H9 (cell line): ENCODE data around the gene CATSPERZ. TPM values are rescaled to one million over a fixed set of nuclear protein-coding genes. Genes with fewer than 3 reads are reported as not detected.

Experiments used
- DNase-seq: peaks from one replicate; pipeline ENCODE4 v3.0.0-alpha.2; 2017
- H2AFZ ChIP-seq: one replicate; pipeline ENCODE4 v1.6.1; 2013; ENCODE audit warnings: mild to moderate bottlenecking, low read length, control low read depth, moderate library complexity
- H2AK5ac ChIP-seq: 2 replicates; pipeline ENCODE4 v1.6.1; 2013; ENCODE audit warnings: low read length, control low read depth, mixed read lengths; ENCODE audit not compliant: insufficient read length
- H2BK120ac ChIP-seq: one replicate; pipeline ENCODE4 v1.6.1; 2013; ENCODE audit warnings: low read depth, mild to moderate bottlenecking, low read length, control low read depth, inconsistent platforms; ENCODE audit not compliant: poor library complexity, severe bottlenecking
- H2BK12ac ChIP-seq: 2 replicates; pipeline ENCODE4 v1.6.1; 2013; ENCODE audit warnings: low read length, control low read depth, mixed read lengths, low read depth; ENCODE audit not compliant: insufficient read length
- H2BK15ac ChIP-seq: 2 replicates; pipeline ENCODE4 v1.6.1; 2013; ENCODE audit warnings: low read depth, low read length, control low read depth
- H2BK20ac ChIP-seq: one replicate; pipeline ENCODE4 v1.6.1; 2013; ENCODE audit warnings: low read depth, mild to moderate bottlenecking, low read length, control low read depth, inconsistent platforms; ENCODE audit not compliant: poor library complexity, severe bottlenecking
- H2BK5ac ChIP-seq: 2 replicates; pipeline ENCODE4 v1.6.1; 2013; ENCODE audit warnings: low read length, control low read depth, mixed read lengths; ENCODE audit not compliant: insufficient read length
- H3K14ac ChIP-seq: 2 replicates; pipeline ENCODE4 v1.6.1; 2013; ENCODE audit warnings: low read length, control low read depth; ENCODE audit not compliant: insufficient read depth
- H3K18ac ChIP-seq: 2 replicates; pipeline ENCODE4 v1.6.1; 2013; ENCODE audit warnings: low read depth, mild to moderate bottlenecking, mixed read lengths, low read length, control low read depth; ENCODE audit not compliant: insufficient read length
- H3K23ac ChIP-seq: 2 replicates; pipeline ENCODE4 v1.6.1; 2013; ENCODE audit warnings: low read length, control low read depth, mixed read lengths, low read depth; ENCODE audit not compliant: insufficient read length
- H3K23me2 ChIP-seq: 2 replicates; pipeline ENCODE4 v1.6.1; 2013; ENCODE audit warnings: low read depth, mild to moderate bottlenecking, mixed read lengths, low read length, control low read depth; ENCODE audit not compliant: insufficient read length, poor library complexity, severe bottlenecking
- H3K27ac ChIP-seq: 2 replicates; pipeline ENCODE4 v1.5.1; 2013; ENCODE audit warnings: low read length, control low read depth, mixed read lengths, low read depth; ENCODE audit not compliant: insufficient read length
- H3K27me3 ChIP-seq: 2 replicates; pipeline ENCODE4 v1.6.1; 2013; ENCODE audit warnings: low read length, control low read depth, inconsistent platforms; ENCODE audit not compliant: insufficient read depth
- H3K4ac ChIP-seq: 2 replicates; pipeline ENCODE4 v1.6.1; 2013; ENCODE audit warnings: low read depth, mild to moderate bottlenecking, control low read depth, inconsistent platforms, low read length, moderate library complexity
- H3K4me1 ChIP-seq: 2 replicates; pipeline ENCODE4 v1.6.1; 2013; ENCODE audit warnings: low read length, control low read depth, inconsistent platforms; ENCODE audit not compliant: insufficient read depth
- H3K4me2 ChIP-seq: 2 replicates; pipeline ENCODE4 v1.6.1; 2013; ENCODE audit warnings: low read length, control low read depth, mixed read lengths; ENCODE audit not compliant: insufficient read length, insufficient read depth
- H3K56ac ChIP-seq: 2 replicates; pipeline ENCODE4 v1.6.1; 2013; ENCODE audit warnings: low read depth, mild to moderate bottlenecking, mixed read lengths, low read length, control low read depth; ENCODE audit not compliant: insufficient read length
- H3K79me1 ChIP-seq: 2 replicates; pipeline ENCODE4 v1.6.1; 2013; ENCODE audit warnings: low read depth, mild to moderate bottlenecking, moderate library complexity, low read length, control low read depth, inconsistent platforms; ENCODE audit not compliant: insufficient read depth, poor library complexity, severe bottlenecking
- H3K79me2 ChIP-seq: 2 replicates; pipeline ENCODE4 v1.6.1; 2013; ENCODE audit warnings: low read length, control low read depth, inconsistent platforms; ENCODE audit not compliant: insufficient read depth
- H3K9ac ChIP-seq: 2 replicates; pipeline ENCODE4 v1.6.1; 2013; ENCODE audit warnings: low read length, control low read depth, mixed read lengths; ENCODE audit not compliant: insufficient read length; ENCODE audit errors: extremely low read depth
- H3K9me3 ChIP-seq: one replicate; pipeline ENCODE4 v1.6.1; 2013; ENCODE audit warnings: low read depth, low read length, inconsistent platforms; ENCODE audit not compliant: control insufficient read depth
- H3T11ph ChIP-seq: one replicate; pipeline ENCODE4 v1.6.1; 2013; ENCODE audit warnings: mild to moderate bottlenecking, low read length, control low read depth, inconsistent platforms
- H4K20me1 ChIP-seq: one replicate; pipeline ENCODE4 v1.6.1; 2013; ENCODE audit not compliant: control insufficient read depth, insufficient read length, insufficient read depth
- H4K5ac ChIP-seq: 2 replicates; pipeline ENCODE4 v1.6.1; 2013; ENCODE audit warnings: low read depth, mild to moderate bottlenecking, mixed read lengths, low read length, control low read depth; ENCODE audit not compliant: insufficient read length
- H4K8ac ChIP-seq: replicated peaks from 2 replicates; pipeline ENCODE4 v1.6.1; 2013; ENCODE audit warnings: low read length, control low read depth, mixed read lengths, low read depth; ENCODE audit not compliant: insufficient read length
- H4K91ac ChIP-seq: 2 replicates; pipeline ENCODE4 v1.6.1; 2013; ENCODE audit warnings: low read depth, mild to moderate bottlenecking, moderate library complexity, mixed read lengths, low read length, control low read depth; ENCODE audit not compliant: insufficient read length
- H3K27ac Mint-ChIP-seq, 3 experiments: 2 replicates in 2 of 3; 3 replicates in 1 of 3; pipeline ENCODE4 v1.8.0; 2020 to 2021; ENCODE audit warnings: mixed read lengths in 3 of 3, mild to moderate bottlenecking in 1 of 3, moderate library complexity in 1 of 3
- H3K27me3 Mint-ChIP-seq: 2 replicates; pipeline ENCODE4 v1.8.0; 2021; ENCODE audit warnings: low read depth, mild to moderate bottlenecking, moderate library complexity, mixed read lengths
- H3K36me3 Mint-ChIP-seq, 3 experiments: 2 replicates in 2 of 3; 3 replicates in 1 of 3; pipeline ENCODE4 v1.8.0; 2020 to 2021; ENCODE audit warnings: low read depth in 3 of 3, mixed read lengths in 3 of 3; ENCODE audit not compliant: insufficient read depth in 1 of 3
- H3K4me1 Mint-ChIP-seq, 2 experiments: 2 replicates each; pipeline ENCODE4 v1.8.0; 2020; ENCODE audit warnings: mixed read lengths in 2 of 2
- H3K4me3 Mint-ChIP-seq, 2 experiments: 2 replicates in 1 of 2; 3 replicates in 1 of 2; pipeline ENCODE4 v1.8.0; 2020 to 2021; ENCODE audit warnings: mild to moderate bottlenecking in 2 of 2, mixed read lengths in 2 of 2, moderate library complexity in 1 of 2
- H3K9me3 Mint-ChIP-seq, 2 experiments: 2 replicates in 1 of 2; 3 replicates in 1 of 2; pipeline ENCODE4 v1.8.0; 2020; ENCODE audit warnings: mild to moderate bottlenecking in 2 of 2, mixed read lengths in 2 of 2, moderate library complexity in 1 of 2
- WGBS: extraction: QIAGEN DNeasy Blood & Tissue Kit; methylation state at CpG from one replicate; pipeline ENCODE4 v1.1.7; 2013; ENCODE audit warnings: missing lambda C conversion rate, low lambda C conversion rate, mixed read lengths; ENCODE audit not compliant: insufficient read length; ENCODE audit errors: extremely low coverage; 5-methylcytosine and 5-hydroxymethylcytosine counted together
- total RNA-seq: library from RNA; stranded (reverse); gene quantifications from 2 replicates; pipeline ENCODE4 v1.2.1, GENCODE V29; 2021
- TF ChIP-seq, protein P1 (sequence below): fragments of 200-600 bp; sonication (generic); conservative IDR thresholded peaks from 3 replicates; pipeline ENCODE4 v1.8.0; 2021; ENCODE audit warnings: antibody characterized with exemption, mild to moderate bottlenecking

Gene CATSPERZ
- total RNA-seq, 1 experiment from 2014 or later, result 0.92 TPM

DNA sequence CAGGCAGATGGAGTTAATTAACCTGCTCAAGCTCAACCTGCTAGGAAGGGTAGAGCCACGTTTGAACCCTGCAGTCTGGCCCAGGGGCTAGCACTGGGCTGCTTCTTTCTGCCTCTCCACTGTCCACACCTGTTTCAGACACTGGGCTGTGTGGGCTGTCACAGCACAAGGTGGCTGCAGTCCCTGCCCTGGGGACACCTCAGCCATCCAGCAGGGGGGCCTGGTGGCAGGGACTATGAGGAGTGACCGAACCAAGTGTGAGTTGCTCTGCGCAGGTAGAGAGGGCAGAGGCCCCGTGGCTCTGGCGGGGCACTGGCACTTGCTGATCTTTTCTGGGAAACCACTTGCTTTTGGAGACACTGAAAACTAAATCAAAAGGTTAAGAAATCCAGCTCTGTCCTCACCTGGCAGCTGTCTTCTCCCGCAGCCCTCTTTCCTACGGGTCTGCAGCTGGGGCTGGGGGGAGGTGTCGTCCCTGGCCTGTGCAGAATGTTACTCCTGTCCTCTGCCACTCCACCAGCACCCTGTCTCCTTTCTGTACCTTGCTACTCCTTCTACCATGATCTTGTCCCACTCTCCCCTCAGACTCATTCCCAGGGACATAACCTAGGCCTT is 21.5 kb upstream of the CATSPERZ start:
- no peak overlapping the region for H2BK5ac ChIP-seq
- TF ChIP-seq, protein P1, sequence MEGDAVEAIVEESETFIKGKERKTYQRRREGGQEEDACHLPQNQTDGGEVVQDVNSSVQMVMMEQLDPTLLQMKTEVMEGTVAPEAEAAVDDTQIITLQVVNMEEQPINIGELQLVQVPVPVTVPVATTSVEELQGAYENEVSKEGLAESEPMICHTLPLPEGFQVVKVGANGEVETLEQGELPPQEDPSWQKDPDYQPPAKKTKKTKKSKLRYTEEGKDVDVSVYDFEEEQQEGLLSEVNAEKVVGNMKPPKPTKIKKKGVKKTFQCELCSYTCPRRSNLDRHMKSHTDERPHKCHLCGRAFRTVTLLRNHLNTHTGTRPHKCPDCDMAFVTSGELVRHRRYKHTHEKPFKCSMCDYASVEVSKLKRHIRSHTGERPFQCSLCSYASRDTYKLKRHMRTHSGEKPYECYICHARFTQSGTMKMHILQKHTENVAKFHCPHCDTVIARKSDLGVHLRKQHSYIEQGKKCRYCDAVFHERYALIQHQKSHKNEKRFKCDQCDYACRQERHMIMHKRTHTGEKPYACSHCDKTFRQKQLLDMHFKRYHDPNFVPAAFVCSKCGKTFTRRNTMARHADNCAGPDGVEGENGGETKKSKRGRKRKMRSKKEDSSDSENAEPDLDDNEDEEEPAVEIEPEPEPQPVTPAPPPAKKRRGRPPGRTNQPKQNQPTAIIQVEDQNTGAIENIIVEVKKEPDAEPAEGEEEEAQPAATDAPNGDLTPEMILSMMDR, result no peak
- H3K14ac ChIP-seq, result no peak overlapping the region
- Mint-ChIP-seq H3K4me1 (peaks cover 6 to 10% of the 10 kb centered on the region in 2 experiments; a peak in 3 of 4 replicates), H3K36me3 (peaks cover 0 to 24% (median 22%) of the 10 kb centered on the region in 3 experiments; a peak in 5 of 7 replicates), H3K27me3 (no peaks in the 10 kb centered on the region; the same call in none of the 2 replicates), H3K4me3 (no peak overlapping the region), H3K27ac (peak overlapping the region in 1 of 3 experiments; percentile 62; a peak in 2 of 7 replicates), H3K9me3 (no peaks in the 10 kb centered on the region)
- no peak overlapping the region for H2BK12ac ChIP-seq
- no peak overlapping the region for H4K5ac ChIP-seq
- no CpG with 5 or more reads among the region's 8 CpGs for WGBS
- no peak overlapping the region for H2BK15ac ChIP-seq
- H2BK20ac ChIP-seq, result no peak overlapping the region
- no peak overlapping the region for H2AK5ac ChIP-seq
- no peak overlapping the region for H3K9ac ChIP-seq
- H3K18ac ChIP-seq, result no peak overlapping the region
- H4K20me1 ChIP-seq, result no peaks in the 10 kb centered on the region
- no peak overlapping the region for H4K91ac ChIP-seq
- H3T11ph ChIP-seq, result no peak overlapping the region
- no peak overlapping the region for H3K27ac ChIP-seq
- no peaks in the 10 kb centered on the region for H3K27me3 ChIP-seq
- no peak overlapping the region for H3K56ac ChIP-seq
- H3K4me1 ChIP-seq, result no peaks in the 10 kb centered on the region
- no peak for DNase-seq
- H3K23ac ChIP-seq, result no peak overlapping the region
- no peak overlapping the region for H3K4ac ChIP-seq
- no peaks in the 10 kb centered on the region for H3K79me2 ChIP-seq
- no peaks in the 10 kb centered on the region for H3K23me2 ChIP-seq
- H3K4me2 ChIP-seq, result no peak overlapping the region
- no peaks in the 10 kb centered on the region for H3K79me1 ChIP-seq
- no peak overlapping the region for H4K8ac ChIP-seq
- H3K9me3 ChIP-seq, result no peaks in the 10 kb centered on the region
- H2BK120ac ChIP-seq, result no peak overlapping the region
- no peak overlapping the region for H2AFZ ChIP-seq
